Chondrocyte (in vitro differentiated cells): ENCODE measurements around the gene SYVN1. TPM values are rescaled to one million over a fixed set of nuclear protein-coding genes. Genes with fewer than 3 reads are reported as not detected.

Experiments used
- DNase-seq: peaks from one replicate; pipeline ENCODE4 v3.0.0; 2021; ENCODE audit warnings: mixed read lengths, low spot score
- H3K27ac Mint-ChIP-seq: one replicate; pipeline ENCODE4 v1.8.0; 2021; ENCODE audit warnings: mild to moderate bottlenecking, moderate library complexity, mixed read lengths; ENCODE audit not compliant: unreplicated experiment
- H3K27me3 Mint-ChIP-seq: 2 replicates; pipeline ENCODE4 v1.8.0; 2021; ENCODE audit warnings: low read depth, mixed read lengths
- H3K36me3 Mint-ChIP-seq: 2 replicates; pipeline ENCODE4 v1.8.0; 2021; ENCODE audit warnings: low read depth, mixed read lengths
- H3K4me1 Mint-ChIP-seq: 2 replicates; pipeline ENCODE4 v1.8.0; 2021; ENCODE audit warnings: low read depth, mild to moderate bottlenecking, mixed read lengths
- H3K4me3 Mint-ChIP-seq: one replicate; pipeline ENCODE4 v1.8.0; 2021; ENCODE audit warnings: mild to moderate bottlenecking, moderate library complexity, mixed read lengths; ENCODE audit not compliant: unreplicated experiment
- H3K9me3 Mint-ChIP-seq: 2 replicates; pipeline ENCODE4 v1.8.0; 2021; ENCODE audit warnings: low read depth, mixed read lengths
- total RNA-seq: library from RNA; stranded (reverse); gene quantifications from 3 replicates; pipeline ENCODE4 v1.2.1, GENCODE V29; 2021
- TF ChIP-seq, protein P1 (sequence below): fragments of 200-600 bp; sonication (generic); IDR thresholded peaks from 2 replicates; pipeline ENCODE4 v1.5.0; 2021; ENCODE audit warnings: antibody characterized with exemption, mild to moderate bottlenecking, moderate library complexity

The SYVN1 gene
- total RNA-seq, 1 donor from 2014 or later, result 53.5 TPM

DNA sequence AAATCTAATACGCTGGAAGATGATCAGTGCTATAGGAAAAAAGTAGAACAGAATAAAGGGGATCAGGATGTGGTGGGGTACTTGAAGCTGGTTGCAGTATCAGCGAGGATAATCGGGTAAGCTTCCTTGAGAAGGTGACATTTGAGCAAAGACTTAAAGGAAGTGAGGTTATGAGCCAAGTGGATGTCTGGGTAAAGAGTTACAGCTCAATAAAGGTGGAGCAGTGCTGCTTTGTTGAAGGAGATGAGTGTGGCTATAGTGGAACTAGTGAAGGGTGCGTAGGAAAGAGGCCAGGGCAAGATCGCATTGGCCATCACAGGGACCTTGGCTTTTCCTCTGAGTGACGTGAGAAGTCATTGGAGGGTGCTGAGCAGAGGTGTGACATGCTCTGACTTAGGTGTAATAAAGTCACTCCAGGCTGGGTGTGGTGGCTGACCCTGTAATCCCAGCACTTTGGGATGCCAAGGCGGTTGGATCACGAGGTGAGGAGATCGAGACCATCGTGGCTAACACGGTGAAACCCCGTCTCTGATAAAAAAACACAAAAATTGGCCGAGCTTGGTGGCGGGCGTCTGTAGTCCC is 2.3 kb upstream of the SYVN1 start:
- Mint-ChIP-seq H3K4me3 (no peak overlapping the region), H3K27ac (no peak overlapping the region), H3K4me1 (peaks cover 25% of the 10 kb centered on the region), H3K9me3 (no peaks in the 10 kb centered on the region), H3K27me3 (peaks cover 13% of the 10 kb centered on the region), H3K36me3 (no peaks in the 10 kb centered on the region)
- DNase-seq, result peak; percentile 18
- TF ChIP-seq, protein P1, sequence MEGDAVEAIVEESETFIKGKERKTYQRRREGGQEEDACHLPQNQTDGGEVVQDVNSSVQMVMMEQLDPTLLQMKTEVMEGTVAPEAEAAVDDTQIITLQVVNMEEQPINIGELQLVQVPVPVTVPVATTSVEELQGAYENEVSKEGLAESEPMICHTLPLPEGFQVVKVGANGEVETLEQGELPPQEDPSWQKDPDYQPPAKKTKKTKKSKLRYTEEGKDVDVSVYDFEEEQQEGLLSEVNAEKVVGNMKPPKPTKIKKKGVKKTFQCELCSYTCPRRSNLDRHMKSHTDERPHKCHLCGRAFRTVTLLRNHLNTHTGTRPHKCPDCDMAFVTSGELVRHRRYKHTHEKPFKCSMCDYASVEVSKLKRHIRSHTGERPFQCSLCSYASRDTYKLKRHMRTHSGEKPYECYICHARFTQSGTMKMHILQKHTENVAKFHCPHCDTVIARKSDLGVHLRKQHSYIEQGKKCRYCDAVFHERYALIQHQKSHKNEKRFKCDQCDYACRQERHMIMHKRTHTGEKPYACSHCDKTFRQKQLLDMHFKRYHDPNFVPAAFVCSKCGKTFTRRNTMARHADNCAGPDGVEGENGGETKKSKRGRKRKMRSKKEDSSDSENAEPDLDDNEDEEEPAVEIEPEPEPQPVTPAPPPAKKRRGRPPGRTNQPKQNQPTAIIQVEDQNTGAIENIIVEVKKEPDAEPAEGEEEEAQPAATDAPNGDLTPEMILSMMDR, result no peak

DNA sequence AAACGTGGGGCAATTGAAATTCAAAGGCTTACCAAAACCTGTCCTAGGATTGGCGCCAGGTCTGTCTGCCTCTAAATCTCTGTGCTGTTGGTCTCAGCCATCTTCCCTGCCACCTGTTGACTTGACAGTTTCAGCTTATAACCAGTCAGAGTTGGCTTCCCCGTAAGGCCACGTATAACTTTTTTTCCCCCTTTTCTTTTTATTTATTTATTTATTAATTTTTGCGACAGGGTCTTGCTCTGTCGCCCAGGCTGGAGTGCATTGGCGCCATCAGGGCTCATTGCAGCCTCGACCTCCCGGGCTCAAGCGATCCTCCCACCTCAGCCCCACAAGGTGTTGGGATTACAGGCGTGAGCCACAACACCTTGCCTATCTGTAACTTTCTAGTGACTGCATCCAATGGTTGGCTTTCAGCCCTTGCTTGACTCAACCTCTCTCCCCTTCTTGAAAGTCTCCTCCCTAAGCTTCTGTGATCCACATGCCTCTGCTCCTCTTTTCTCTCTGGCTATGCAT is 1.4 kb upstream of the SYVN1 start:
- peak; percentile 26 for DNase-seq
- H3K27me3 Mint-ChIP-seq, result peaks cover 6% of the 10 kb centered on the region
- TF ChIP-seq, protein P1, result no peak
- peak overlapping the region; percentile 99 for H3K27ac Mint-ChIP-seq
- peak overlapping the region; percentile 92 for H3K4me3 Mint-ChIP-seq
- H3K36me3 Mint-ChIP-seq, result peaks cover 5% of the 10 kb centered on the region
- peaks cover 25% of the 10 kb centered on the region for H3K4me1 Mint-ChIP-seq
- no peaks in the 10 kb centered on the region for H3K9me3 Mint-ChIP-seq

- H3K9me3 Mint-ChIP-seq, result no peaks in the 10 kb centered on the region
- peaks cover 3% of the 10 kb centered on the region for H3K27me3 Mint-ChIP-seq
- H3K4me1 Mint-ChIP-seq, result peaks cover 25% of the 10 kb centered on the region
- peak overlapping the region; percentile 99 for H3K27ac Mint-ChIP-seq
- H3K36me3 Mint-ChIP-seq, result peaks cover 7% of the 10 kb centered on the region
- TF ChIP-seq, protein P1, result no peak
- peak overlapping the region; percentile 92 for H3K4me3 Mint-ChIP-seq
- DNase-seq, result peak; percentile 88
These were observed 773 bp upstream of the SYVN1 start for GRCh38 chr11:65134952-65135632.

DNA sequence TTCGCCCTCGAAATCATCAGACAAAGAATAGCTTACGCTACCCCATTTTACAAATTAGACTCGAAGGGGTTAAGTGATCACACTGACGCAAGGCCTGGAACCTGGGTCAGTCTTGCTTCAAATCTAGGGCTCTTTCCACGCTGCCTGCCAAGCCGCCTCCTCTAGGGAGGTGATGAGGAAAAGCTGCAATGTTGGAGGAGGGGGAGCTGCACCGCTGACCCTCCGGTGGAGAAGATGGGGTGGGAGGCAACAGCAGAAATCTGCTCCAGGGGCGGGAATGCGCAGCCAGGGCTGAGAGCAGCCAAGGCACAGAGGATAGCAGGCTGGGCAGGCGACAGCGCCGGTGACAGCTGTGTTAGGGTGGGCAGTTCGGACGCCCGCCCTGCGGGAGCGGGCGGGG is 595 bp downstream of the SYVN1 start:
- no peaks in the 10 kb centered on the region for H3K9me3 Mint-ChIP-seq
- DNase-seq, result no peak
- H3K27ac Mint-ChIP-seq, result peak overlapping the region; percentile 99
- TF ChIP-seq, protein P1, result no peak
- no peaks in the 10 kb centered on the region for H3K27me3 Mint-ChIP-seq
- peaks cover 25% of the 10 kb centered on the region for H3K4me1 Mint-ChIP-seq
- peaks cover 7% of the 10 kb centered on the region for H3K36me3 Mint-ChIP-seq
- peak overlapping the region; percentile 92 for H3K4me3 Mint-ChIP-seq

DNA sequence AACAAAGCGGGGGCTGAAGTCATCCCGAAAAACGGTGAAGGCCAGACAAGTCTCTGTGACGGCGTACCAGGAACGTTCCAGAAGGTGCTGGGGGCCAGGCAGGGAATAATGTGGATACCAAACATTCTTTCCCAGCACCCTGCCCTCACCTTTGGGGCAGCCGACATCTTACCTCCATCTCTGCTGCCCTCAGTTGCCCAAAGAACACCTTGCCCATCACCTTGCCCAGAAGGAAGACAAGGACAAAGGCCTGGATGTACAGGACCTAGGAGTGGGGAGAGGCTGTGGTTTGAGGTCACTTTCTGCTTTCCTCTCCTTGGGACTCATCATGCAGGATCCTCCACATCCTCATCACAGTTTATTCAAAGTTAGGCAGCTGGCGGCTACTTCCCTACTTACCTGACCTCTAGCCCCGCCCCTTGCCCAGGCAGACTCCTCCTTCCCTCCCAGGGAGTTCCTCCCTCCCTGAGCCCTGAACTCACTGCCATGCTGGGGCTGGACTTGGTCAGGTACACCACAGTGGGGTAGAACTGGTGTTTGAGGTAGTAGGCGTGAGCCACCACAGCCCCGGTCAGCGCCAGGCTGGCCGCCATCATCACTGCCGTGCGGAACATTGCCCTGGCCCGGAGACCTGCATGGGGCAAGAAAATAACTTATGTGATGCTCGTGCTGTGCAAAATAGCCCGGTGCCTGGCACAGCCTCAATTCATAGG is 1.2 kb downstream of the SYVN1 start:
- H3K27me3 Mint-ChIP-seq, result no peaks in the 10 kb centered on the region
- peak; percentile 49 for DNase-seq
- H3K36me3 Mint-ChIP-seq, result peaks cover 7% of the 10 kb centered on the region
- H3K4me3 Mint-ChIP-seq, result peak overlapping the region; percentile 92
- peak overlapping the region; percentile 99 for H3K27ac Mint-ChIP-seq
- H3K9me3 Mint-ChIP-seq, result no peaks in the 10 kb centered on the region
- H3K4me1 Mint-ChIP-seq, result peaks cover 25% of the 10 kb centered on the region
- TF ChIP-seq, protein P1, result no peak
